ENCODE results near the gene SPATA31D1.

Gene SPATA31D1

GRCh38 chr9:81955625-81956024 lies 32.9 kb upstream of the SPATA31D1 start:
- H3K4me2 ChIP-seq (ENCODE audit: low read length), result no peak overlapping the region
- H3K4ac ChIP-seq (ENCODE audit: low read depth, low read length), result no peak overlapping the region
- no peaks in the 10 kb centered on the region for H3K36me3 ChIP-seq (ENCODE audit: control insufficient read depth in 1 of 2, insufficient read depth in 2 of 2, low read length in 2 of 2)
- no peak overlapping the region for H2BK120ac ChIP-seq (ENCODE audit: insufficient read depth, low read length, poor library complexity)
- H3K18ac ChIP-seq (ENCODE audit: low read length), result no peak overlapping the region
- no peak overlapping the region for H3K23ac ChIP-seq (ENCODE audit: low read length)
- no peak overlapping the region for H4K12ac ChIP-seq (ENCODE audit: low read depth, low read length)
- no peak overlapping the region for H4K91ac ChIP-seq (ENCODE audit: low read depth, low read length)
- peaks cover 3% of the 10 kb centered on the region for H3K9me3 ChIP-seq (ENCODE audit: insufficient read depth, low read depth, low read length)
- no peaks in the 10 kb centered on the region for H3K4me1 ChIP-seq (ENCODE audit: control insufficient read depth in 1 of 2, insufficient read depth in 2 of 2, low read length in 2 of 2)
- no peak overlapping the region for H3K14ac ChIP-seq (ENCODE audit: low read length)
- no peaks in the 10 kb centered on the region for H3K79me1 ChIP-seq (ENCODE audit: low read length)
- DNase-seq, result no peak
- H2BK12ac ChIP-seq (ENCODE audit: low read length), result no peak overlapping the region
- H2AK5ac ChIP-seq (ENCODE audit: low read length), result no peak overlapping the region
- H2BK5ac ChIP-seq (ENCODE audit: low read depth, low read length, poor library complexity), result no peak overlapping the region
- H3K79me2 ChIP-seq (ENCODE audit: control insufficient read depth, insufficient read depth, low read length, poor library complexity), result no peaks in the 10 kb centered on the region
- no peak overlapping the region for H3K4me3 ChIP-seq (ENCODE audit: low read depth, low read length)
- H4K8ac ChIP-seq (ENCODE audit: low read depth, low read length), result no peak overlapping the region
- no peaks in the 10 kb centered on the region for H3K27me3 ChIP-seq (ENCODE audit: insufficient read depth, low read length)
- no peak overlapping the region for H2AFZ ChIP-seq (ENCODE audit: insufficient read depth, low read length, poor library complexity)
- no peak overlapping the region for H3K27ac ChIP-seq (ENCODE audit: low read depth, low read length)
- no peak overlapping the region for H3K9ac ChIP-seq (ENCODE audit: low read length)

DNA sequence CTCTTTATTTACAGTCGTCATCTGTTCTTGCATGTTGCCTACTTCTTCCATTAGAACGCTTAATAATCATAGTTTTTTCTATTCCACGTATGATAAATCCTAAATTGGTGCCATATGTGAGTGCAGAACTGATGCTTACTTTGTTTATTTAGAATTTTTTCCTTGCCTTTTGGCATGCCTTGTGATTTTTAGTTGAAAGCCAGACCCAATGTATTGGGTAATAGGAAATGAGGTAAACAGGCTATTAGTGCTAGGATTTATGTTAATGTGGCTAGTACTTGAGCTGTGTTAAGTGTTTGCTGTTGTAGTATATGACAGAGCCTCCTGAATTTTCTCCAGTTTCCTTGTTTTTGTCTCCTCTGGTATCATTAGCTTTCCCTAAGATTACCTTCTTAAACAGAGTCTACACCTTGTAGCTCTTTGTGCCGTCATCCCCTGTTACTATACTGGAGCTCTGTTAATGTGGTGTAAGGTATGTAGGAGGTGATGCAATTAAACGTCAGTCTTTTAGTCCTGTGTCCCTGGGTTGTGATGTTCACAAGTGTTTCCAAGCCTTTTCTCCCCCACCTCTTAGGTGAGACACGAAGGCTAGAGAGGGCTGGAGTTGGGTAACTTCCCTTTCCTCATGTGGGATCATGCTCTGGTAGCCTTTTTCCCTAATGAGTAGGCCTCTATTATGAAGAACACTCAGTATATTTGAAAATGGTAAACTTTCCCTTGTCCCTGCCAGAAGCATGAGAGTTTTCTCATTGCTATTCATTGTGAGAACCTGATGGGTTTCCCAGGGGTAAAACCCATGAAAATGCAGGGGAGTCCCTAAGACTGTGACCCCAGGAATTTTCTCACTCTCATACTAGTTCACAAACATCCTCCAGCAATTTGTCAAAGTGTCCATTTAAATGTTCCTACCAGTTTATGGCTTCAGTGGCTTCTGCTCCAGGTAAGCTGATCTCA lies 24.1 kb upstream of the SPATA31D1 start:
- H3K4me2 ChIP-seq (ENCODE audit: low read length), result no peak overlapping the region
- no peak overlapping the region for H3K4ac ChIP-seq (ENCODE audit: low read depth, low read length)
- H3K9ac ChIP-seq (ENCODE audit: low read length), result no peak overlapping the region
- no peaks in the 10 kb centered on the region for H3K4me1 ChIP-seq (ENCODE audit: control insufficient read depth in 1 of 2, insufficient read depth in 2 of 2, low read length in 2 of 2)
- H3K18ac ChIP-seq (ENCODE audit: low read length), result no peak overlapping the region
- H3K9me3 ChIP-seq (ENCODE audit: insufficient read depth, low read depth, low read length), result no peaks in the 10 kb centered on the region
- H2BK5ac ChIP-seq (ENCODE audit: low read depth, low read length, poor library complexity), result no peak overlapping the region
- no peak for DNase-seq
- no CpG with 5 or more reads among the region's 6 CpGs for WGBS (ENCODE audit: extremely low coverage, insufficient coverage, insufficient read length)
- no peaks in the 10 kb centered on the region for H3K79me2 ChIP-seq (ENCODE audit: control insufficient read depth, insufficient read depth, low read length, poor library complexity)
- H3K27me3 ChIP-seq (ENCODE audit: insufficient read depth, low read length), result no peaks in the 10 kb centered on the region
- no peak overlapping the region for H3K14ac ChIP-seq (ENCODE audit: low read length)
- no peak overlapping the region for H2BK120ac ChIP-seq (ENCODE audit: insufficient read depth, low read length, poor library complexity)
- H4K91ac ChIP-seq (ENCODE audit: low read depth, low read length), result no peak overlapping the region
- no peak overlapping the region for H2AFZ ChIP-seq (ENCODE audit: insufficient read depth, low read length, poor library complexity)
- no peaks in the 10 kb centered on the region for H3K79me1 ChIP-seq (ENCODE audit: low read length)
- no peak overlapping the region for H4K8ac ChIP-seq (ENCODE audit: low read depth, low read length)
- H4K12ac ChIP-seq (ENCODE audit: low read depth, low read length), result no peak overlapping the region
- H3K36me3 ChIP-seq (ENCODE audit: control insufficient read depth in 1 of 2, insufficient read depth in 2 of 2, low read length in 2 of 2), result no peaks in the 10 kb centered on the region
- no peak overlapping the region for H3K23ac ChIP-seq (ENCODE audit: low read length)
- H3K27ac ChIP-seq (ENCODE audit: low read depth, low read length), result no peak overlapping the region
- H2BK12ac ChIP-seq (ENCODE audit: low read length), result no peak overlapping the region
- H2AK5ac ChIP-seq (ENCODE audit: low read length), result no peak overlapping the region
- no peak overlapping the region for H3K4me3 ChIP-seq (ENCODE audit: low read depth, low read length)

- no peak overlapping the region for H3K4me3 ChIP-seq (ENCODE audit: low read depth, low read length)
- H3K4me1 ChIP-seq (ENCODE audit: control insufficient read depth in 1 of 2, insufficient read depth in 2 of 2, low read length in 2 of 2), result no peaks in the 10 kb centered on the region
- no peak overlapping the region for H3K4me2 ChIP-seq (ENCODE audit: low read length)
- no peaks in the 10 kb centered on the region for H3K27me3 ChIP-seq (ENCODE audit: insufficient read depth, low read length)
- no peak overlapping the region for H2BK5ac ChIP-seq (ENCODE audit: low read depth, low read length, poor library complexity)
- no peak overlapping the region for H3K27ac ChIP-seq (ENCODE audit: low read depth, low read length)
- H3K4ac ChIP-seq (ENCODE audit: low read depth, low read length), result no peak overlapping the region
- H3K79me1 ChIP-seq (ENCODE audit: low read length), result no peaks in the 10 kb centered on the region
- H2BK12ac ChIP-seq (ENCODE audit: low read length), result no peak overlapping the region
- WGBS (ENCODE audit: extremely low coverage, insufficient coverage, insufficient read length), result no CpG with 5 or more reads among the region's 3 CpGs
- H4K8ac ChIP-seq (ENCODE audit: low read depth, low read length), result no peak overlapping the region
- no peak overlapping the region for H3K23ac ChIP-seq (ENCODE audit: low read length)
- no peaks in the 10 kb centered on the region for H3K36me3 ChIP-seq (ENCODE audit: control insufficient read depth in 1 of 2, insufficient read depth in 2 of 2, low read length in 2 of 2)
- no peak overlapping the region for H3K18ac ChIP-seq (ENCODE audit: low read length)
- no peak overlapping the region for H4K91ac ChIP-seq (ENCODE audit: low read depth, low read length)
- no peak overlapping the region for H2AFZ ChIP-seq (ENCODE audit: insufficient read depth, low read length, poor library complexity)
- no peak overlapping the region for H3K14ac ChIP-seq (ENCODE audit: low read length)
- H3K9me3 ChIP-seq (ENCODE audit: insufficient read depth, low read depth, low read length), result no peaks in the 10 kb centered on the region
- no peak overlapping the region for H2BK120ac ChIP-seq (ENCODE audit: insufficient read depth, low read length, poor library complexity)
- H2AK5ac ChIP-seq (ENCODE audit: low read length), result no peak overlapping the region
- H4K12ac ChIP-seq (ENCODE audit: low read depth, low read length), result no peak overlapping the region
- H3K9ac ChIP-seq (ENCODE audit: low read length), result no peak overlapping the region
- H3K79me2 ChIP-seq (ENCODE audit: control insufficient read depth, insufficient read depth, low read length, poor library complexity), result no peaks in the 10 kb centered on the region
- DNase-seq, result no peak
Measured at GRCh38 chr9:81968026-81968425, 20.5 kb upstream of the SPATA31D1 start.

- Histone ChIP-seq H3K4ac (ENCODE audit: low read depth, low read length) (no peak overlapping the region), H3K4me1 (ENCODE audit: control insufficient read depth in 1 of 2, insufficient read depth in 2 of 2, low read length in 2 of 2) (no peaks in the 10 kb centered on the region), H3K36me3 (ENCODE audit: control insufficient read depth in 1 of 2, insufficient read depth in 2 of 2, low read length in 2 of 2) (no peaks in the 10 kb centered on the region), H3K27me3 (ENCODE audit: insufficient read depth, low read length) (no peaks in the 10 kb centered on the region), H3K4me2 (ENCODE audit: low read length) (no peak overlapping the region), H3K79me1 (ENCODE audit: low read length) (no peaks in the 10 kb centered on the region), H4K12ac (ENCODE audit: low read depth, low read length) (no peak overlapping the region), H2BK12ac (ENCODE audit: low read length) (no peak overlapping the region), H3K23ac (ENCODE audit: low read length) (no peak overlapping the region), H2BK5ac (ENCODE audit: low read depth, low read length, poor library complexity) (no peak overlapping the region), H3K27ac (ENCODE audit: low read depth, low read length) (no peak overlapping the region), H3K14ac (ENCODE audit: low read length) (no peak overlapping the region), H3K79me2 (ENCODE audit: control insufficient read depth, insufficient read depth, low read length, poor library complexity) (no peaks in the 10 kb centered on the region), H3K18ac (ENCODE audit: low read length) (no peak overlapping the region), H3K9me3 (ENCODE audit: insufficient read depth, low read depth, low read length) (peaks cover 2% of the 10 kb centered on the region), H4K91ac (ENCODE audit: low read depth, low read length) (no peak overlapping the region), H2BK120ac (ENCODE audit: insufficient read depth, low read length, poor library complexity) (no peak overlapping the region), H3K4me3 (ENCODE audit: low read depth, low read length) (no peak overlapping the region), H2AK5ac (ENCODE audit: low read length) (no peak overlapping the region), H3K9ac (ENCODE audit: low read length) (no peak overlapping the region), H2AFZ (ENCODE audit: insufficient read depth, low read length, poor library complexity) (no peak overlapping the region), H4K8ac (ENCODE audit: low read depth, low read length) (no peak overlapping the region)
- no peak for DNase-seq
Measured at GRCh38 chr9:81969971-81970370, 18.6 kb upstream of the SPATA31D1 start.

Data from trophoblast cell (in vitro differentiated cells and primary cell).